ENCODE results near the gene PUDP.

GRCh38 chrX:7092543-7092942 is 55.4 kb downstream of the PUDP start:
- TF ChIP-seq CTCF (IDR thresholded peaks at IDR 0.05; ENCODE audit: low read length) (no peak), EZH2 (IDR thresholded peaks at IDR 0.05; ENCODE audit: borderline replicate concordance, low read length) (no peak)

All from OCI-LY1 (cell line).